Neural progenitor cell (in vitro differentiated cells): Measurements from ENCODE around the gene TMPRSS6. TPM values are rescaled to one million over a fixed set of nuclear protein-coding genes. Genes with fewer than 3 reads are reported as not detected.

Experiments
- DNase-seq: peaks from one replicate; pipeline ENCODE4 v3.0.0-alpha.2; 2016; ENCODE audit warnings: low spot score
- H2AFZ ChIP-seq: fragments of 200-600 bp; sonication (generic); replicated peaks from 2 replicates; pipeline ENCODE4 v1.6.1; 2016; ENCODE audit warnings: antibody characterized with exemption
- H3F3A ChIP-seq: fragments of 200-600 bp; sonication (generic); 2 replicates; pipeline ENCODE4 v1.6.1; 2016; ENCODE audit warnings: antibody characterized with exemption, low read depth
- H3K27ac ChIP-seq: fragments of 200-600 bp; sonication (generic); 2 replicates; pipeline ENCODE4 v1.5.1; 2016; ENCODE audit warnings: mild to moderate bottlenecking
- H3K27me3 ChIP-seq: fragments of 200-600 bp; sonication (generic); 2 replicates; pipeline ENCODE4 v1.6.1; 2016; ENCODE audit warnings: mild to moderate bottlenecking, moderate library complexity
- H3K36me3 ChIP-seq: fragments of 200-600 bp; sonication (generic); 2 replicates; pipeline ENCODE4 v1.5.1; 2016
- H3K4me1 ChIP-seq: fragments of 200-600 bp; sonication (generic); 2 replicates; pipeline ENCODE4 v1.6.1; 2016; ENCODE audit warnings: mixed run types
- H3K4me2 ChIP-seq: fragments of 200-600 bp; sonication (generic); 2 replicates; pipeline ENCODE4 v1.6.1; 2016
- H3K4me3 ChIP-seq: fragments of 200-600 bp; sonication (generic); 2 replicates; pipeline ENCODE4 v1.5.1; 2016
- H3K79me2 ChIP-seq: fragments of 200-600 bp; sonication (generic); 2 replicates; pipeline ENCODE4 v1.6.1; 2016; ENCODE audit warnings: low read depth
- H3K9ac ChIP-seq: fragments of 200-600 bp; sonication (generic); 2 replicates; pipeline ENCODE4 v1.6.1; 2016
- H3K9me3 ChIP-seq: fragments of 200-600 bp; sonication (generic); 2 replicates; pipeline ENCODE4 v1.5.1; 2016; ENCODE audit warnings: low read depth
- H4K20me1 ChIP-seq: fragments of 200-600 bp; sonication (generic); 2 replicates; pipeline ENCODE4 v1.6.1; 2016; ENCODE audit warnings: low read depth
- H3K27ac Mint-ChIP-seq: 3 replicates; pipeline ENCODE4 v1.8.0; 2021; ENCODE audit warnings: mixed read lengths
- H3K27me3 Mint-ChIP-seq: 2 replicates; pipeline ENCODE4 v1.8.0; 2022; ENCODE audit warnings: low read depth, mild to moderate bottlenecking, inconsistent platforms, moderate library complexity, mixed read lengths; ENCODE audit not compliant: insufficient read depth
- H3K36me3 Mint-ChIP-seq: 3 replicates; pipeline ENCODE4 v1.8.0; 2021; ENCODE audit warnings: mixed read lengths
- H3K4me1 Mint-ChIP-seq: 3 replicates; pipeline ENCODE4 v1.8.0; 2021; ENCODE audit warnings: mixed read lengths
- H3K4me3 Mint-ChIP-seq: 3 replicates; pipeline ENCODE4 v1.8.0; 2021; ENCODE audit warnings: mild to moderate bottlenecking, moderate library complexity, mixed read lengths
- H3K9me3 Mint-ChIP-seq: 3 replicates; pipeline ENCODE4 v1.8.0; 2020; ENCODE audit warnings: mixed read lengths
- CTCF ChIP-seq: fragments of 200-600 bp; sonication (generic); IDR thresholded peaks from 2 replicates; pipeline ENCODE4 v1.5.1; 2017; ENCODE audit warnings: antibody characterized with exemption, mild to moderate bottlenecking
- EZH2 ChIP-seq: fragments of 200-600 bp; sonication (generic); IDR thresholded peaks from 2 replicates; pipeline ENCODE4 v1.6.1; 2017; ENCODE audit warnings: antibody characterized with exemption, mild to moderate bottlenecking, moderate library complexity
- EZH2phosphoT487 ChIP-seq: fragments of 200-600 bp; sonication (generic); IDR thresholded peaks from 2 replicates; pipeline ENCODE4 v1.6.1; 2017; ENCODE audit warnings: antibody characterized with exemption
- total RNA-seq: library from RNA; depleted of rRNA; stranded (reverse); fragments of >200 nt; gene quantifications from 2 replicates; pipeline ENCODE4 v1.2.3, GENCODE V29; 2015; ENCODE audit warnings: low replicate concordance

TMPRSS6 gene
- total RNA-seq, 1 donor from 2014 or later = not detected

- no peaks in the 10 kb centered on the region for H3K79me2 ChIP-seq
- no peak overlapping the region for H3K4me3 ChIP-seq
- H2AFZ ChIP-seq = no peak overlapping the region
- no peak overlapping the region for H3K27ac ChIP-seq
- peak overlapping the region; percentile 50 for H3K27ac Mint-ChIP-seq
- H3K36me3 ChIP-seq = no peaks in the 10 kb centered on the region
- H3K9ac ChIP-seq = no peak overlapping the region
- no peaks in the 10 kb centered on the region for H3K27me3 ChIP-seq
- H3K4me1 Mint-ChIP-seq = peaks cover 24% of the 10 kb centered on the region
- peaks cover 20% of the 10 kb centered on the region for H3K4me1 ChIP-seq
- peaks cover 14% of the 10 kb centered on the region for H3K27me3 Mint-ChIP-seq
- no peaks in the 10 kb centered on the region for H3F3A ChIP-seq
- no peak overlapping the region for H3K4me3 Mint-ChIP-seq
- TF ChIP-seq CTCF (no peak), EZH2phosphoT487 (no peak), EZH2 (no peak)
- H4K20me1 ChIP-seq = no peaks in the 10 kb centered on the region
- DNase-seq = no peak
- no peaks in the 10 kb centered on the region for H3K36me3 Mint-ChIP-seq
- H3K9me3 Mint-ChIP-seq = no peaks in the 10 kb centered on the region
- no peak overlapping the region for H3K4me2 ChIP-seq
- H3K9me3 ChIP-seq = no peaks in the 10 kb centered on the region
Observed at GRCh38 chr22:37123649-37124048, 14.1 kb upstream of the TMPRSS6 start.

- Histone ChIP-seq H3K4me2 (no peak overlapping the region), H3K27me3 (no peaks in the 10 kb centered on the region), H3K4me3 (no peak overlapping the region), H3K27ac (no peak overlapping the region), H3K79me2 (no peaks in the 10 kb centered on the region), H3K9ac (no peak overlapping the region), H2AFZ (no peak overlapping the region), H3F3A (no peaks in the 10 kb centered on the region), H3K36me3 (no peaks in the 10 kb centered on the region), H4K20me1 (no peaks in the 10 kb centered on the region), H3K4me1 (peaks cover 18% of the 10 kb centered on the region), H3K9me3 (no peaks in the 10 kb centered on the region)
- Mint-ChIP-seq H3K27ac (peak overlapping the region; percentile 42), H3K27me3 (peaks cover 14% of the 10 kb centered on the region), H3K36me3 (no peaks in the 10 kb centered on the region), H3K9me3 (no peaks in the 10 kb centered on the region), H3K4me3 (no peak overlapping the region), H3K4me1 (peaks cover 24% of the 10 kb centered on the region)
- no peak for DNase-seq
- TF ChIP-seq CTCF (no peak), EZH2 (no peak), EZH2phosphoT487 (no peak)
Observed at GRCh38 chr22:37122598-37123180, 13.2 kb upstream of the TMPRSS6 start.

GRCh38 chr22:37121887-37122591 is 12.5 kb upstream of the TMPRSS6 start:
- Mint-ChIP-seq H3K27ac (peak overlapping the region; percentile 50), H3K9me3 (no peaks in the 10 kb centered on the region), H3K27me3 (peaks cover 14% of the 10 kb centered on the region), H3K4me3 (no peak overlapping the region), H3K36me3 (no peaks in the 10 kb centered on the region), H3K4me1 (peaks cover 17% of the 10 kb centered on the region)
- Histone ChIP-seq H3K4me2 (no peak overlapping the region), H3K36me3 (no peaks in the 10 kb centered on the region), H3K9me3 (no peaks in the 10 kb centered on the region), H4K20me1 (no peaks in the 10 kb centered on the region), H3K4me3 (no peak overlapping the region), H3K4me1 (peaks cover 12% of the 10 kb centered on the region), H3K79me2 (no peaks in the 10 kb centered on the region), H2AFZ (no peak overlapping the region), H3K9ac (no peak overlapping the region), H3K27ac (no peak overlapping the region), H3K27me3 (no peaks in the 10 kb centered on the region), H3F3A (no peaks in the 10 kb centered on the region)
- no peak for DNase-seq
- TF ChIP-seq CTCF (no peak), EZH2phosphoT487 (no peak), EZH2 (no peak)
